H1 (cell line): ENCODE results near the gene ITGA8. TPM values are rescaled to one million over a fixed set of nuclear protein-coding genes. Genes with fewer than 3 reads are reported as not detected.

ENCODE experiments used
- CTCF ChIA-PET: fragments of 300-600 bp; sonication (Branson Sonifier 250); formaldehyde crosslinking; loops from one replicate; lab custom pipeline; 2021; ENCODE audit not compliant: partially characterized antibody; lab: Charles Lee
- POLR2A ChIA-PET: fragments of 300-600 bp; sonication (Branson Sonifier 250); formaldehyde crosslinking; loops from one replicate; lab custom pipeline; 2021; ENCODE audit warnings: inconsistent platforms; ENCODE audit not compliant: partially characterized antibody; lab: Charles Lee
- DNase-seq, 2 experiments: peaks; one replicate each; pipeline versions ENCODE4 v3.0.0 to v3.0.0-alpha.2; 2010 to 2022; ENCODE audit warnings: low spot score in 2 of 2, low read depth in 1 of 2, mixed read lengths in 1 of 2
- FAIRE-seq: peaks from 2 replicates; lab custom pipeline; 2011; peaks lifted over from hg19 to GRCh38; lab: Jason Lieb, UNC
- H2AFZ ChIP-seq: 2 replicates; pipeline ENCODE4 v1.8.1; 2012; ENCODE audit warnings: low read length, inconsistent platforms
- H2AK5ac ChIP-seq: 2 replicates; pipeline ENCODE4 v1.6.1; 2013; ENCODE audit warnings: low read depth, low read length
- H2BK120ac ChIP-seq: replicated peaks from 2 replicates; pipeline ENCODE3; 2013; ENCODE audit warnings: low read depth, low read length, inconsistent platforms
- H2BK12ac ChIP-seq: 2 replicates; pipeline ENCODE4 v1.6.1; 2013; ENCODE audit warnings: low read depth, low read length
- H2BK15ac ChIP-seq: 2 replicates; pipeline ENCODE4 v1.6.1; 2013; ENCODE audit warnings: low read length
- H2BK20ac ChIP-seq: 2 replicates; pipeline ENCODE4 v1.6.1; 2013; ENCODE audit warnings: low read length
- H2BK5ac ChIP-seq: 2 replicates; pipeline ENCODE4 v1.6.1; 2013; ENCODE audit warnings: low read depth, low read length
- H3K14ac ChIP-seq: 2 replicates; pipeline ENCODE4 v1.6.1; 2013; ENCODE audit warnings: inconsistent platforms; ENCODE audit not compliant: insufficient read length
- H3K18ac ChIP-seq: 2 replicates; pipeline ENCODE4 v1.6.1; 2013; ENCODE audit warnings: low read length; ENCODE audit errors: extremely low read depth
- H3K23ac ChIP-seq: 2 replicates; pipeline ENCODE4 v1.6.1; 2013; ENCODE audit warnings: inconsistent platforms; ENCODE audit not compliant: insufficient read length
- H3K23me2 ChIP-seq: 2 replicates; pipeline ENCODE4 v1.6.1; 2013; ENCODE audit warnings: low read depth, low read length
- H3K27ac ChIP-seq: 2 replicates; pipeline ENCODE4 v1.6.1; 2011; ENCODE audit warnings: low read depth, low read length, inconsistent platforms
- H3K27me3 ChIP-seq, 4 experiments: replicated peaks in 1 of 4; 1 replicate in 1 of 4; 2 replicates in 3 of 4; pipeline versions ENCODE4 v1.6.1 to v1.8.1; 2011 to 2013; ENCODE audit warnings: low read length in 3 of 4, mild to moderate bottlenecking in 3 of 4, inconsistent platforms in 2 of 4, mixed read lengths in 2 of 4, moderate library complexity in 1 of 4; ENCODE audit not compliant: control insufficient read depth in 3 of 4, insufficient read depth in 3 of 4; ENCODE audit errors: extremely low read depth in 1 of 4
- H3K36me3 ChIP-seq, 4 experiments: 2 replicates each; pipeline versions ENCODE4 v1.6.1 to v1.8.1; 2011 to 2013; ENCODE audit warnings: mild to moderate bottlenecking in 4 of 4, low read length in 3 of 4, moderate library complexity in 2 of 4, control low read depth in 1 of 4, inconsistent platforms in 1 of 4; ENCODE audit not compliant: insufficient read depth in 4 of 4, control insufficient read depth in 2 of 4
- H3K4ac ChIP-seq: replicated peaks from 2 replicates; pipeline ENCODE3; 2013; ENCODE audit warnings: low read length, low read depth, mixed read lengths, inconsistent platforms; ENCODE audit not compliant: insufficient read length
- H3K4me1 ChIP-seq, 4 experiments: replicated peaks in 1 of 4; 1 replicate in 1 of 4; 2 replicates in 3 of 4; pipeline versions ENCODE4 v1.6.1 to v1.8.1; 2011 to 2013; ENCODE audit warnings: low read length in 3 of 4, inconsistent platforms in 2 of 4, mixed read lengths in 1 of 4; ENCODE audit not compliant: insufficient read depth in 4 of 4, control insufficient read depth in 3 of 4
- H3K4me2 ChIP-seq, 2 experiments: 2 replicates each; pipeline versions ENCODE4 v1.6.1 to v1.8.1; 2011 to 2013; ENCODE audit warnings: low read depth in 2 of 2, low read length in 2 of 2, control low read depth in 1 of 2, inconsistent platforms in 1 of 2, mild to moderate bottlenecking in 1 of 2; ENCODE audit not compliant: insufficient read depth in 1 of 2
- H3K4me3 ChIP-seq, 4 experiments: fragments of 200-600, 300-600 bp in 1 of 4; sonication (generic), shearing (Covaris generic), sonication (Bioruptor Twin) in 1 of 4; 2 replicates each; pipeline versions ENCODE4 v1.5.1 to v1.8.1; 2011 to 2016; ENCODE audit warnings: low read length in 4 of 4, low read depth in 3 of 4, control low read depth in 2 of 4, inconsistent platforms in 2 of 4, mild to moderate bottlenecking in 2 of 4, mixed read lengths in 1 of 4, moderate library complexity in 1 of 4; ENCODE audit not compliant: insufficient read depth in 2 of 4; ENCODE audit errors: extremely low read depth in 1 of 4
- H3K56ac ChIP-seq: replicated peaks from 2 replicates; pipeline ENCODE3; 2013; ENCODE audit warnings: low read depth, mild to moderate bottlenecking, mixed read lengths, low read length, inconsistent platforms; ENCODE audit not compliant: insufficient read length
- H3K79me1 ChIP-seq: 2 replicates; pipeline ENCODE4 v1.6.1; 2013; ENCODE audit warnings: low read depth, low read length, control low read depth
- H3K79me2 ChIP-seq, 2 experiments: 2 replicates each; pipeline versions ENCODE4 v1.6.1 to v1.8.1; 2012 to 2013; ENCODE audit warnings: low read length in 2 of 2, mild to moderate bottlenecking in 2 of 2, inconsistent platforms in 1 of 2; ENCODE audit not compliant: insufficient read depth in 2 of 2, control insufficient read depth in 1 of 2
- H3K9ac ChIP-seq, 4 experiments: replicated peaks in 1 of 4; 1 replicate in 1 of 4; 2 replicates in 3 of 4; pipeline versions ENCODE4 v1.6.1 to v1.8.1; 2011 to 2013; ENCODE audit warnings: low read depth in 3 of 4, low read length in 3 of 4, control low read depth in 2 of 4, mild to moderate bottlenecking in 2 of 4, moderate library complexity in 2 of 4, inconsistent platforms in 1 of 4; ENCODE audit errors: extremely low read depth in 1 of 4
- H3K9me3 ChIP-seq, 2 experiments: 2 replicates each; pipeline versions ENCODE4 v1.6.1 to v1.8.1; 2012 to 2013; ENCODE audit warnings: mild to moderate bottlenecking in 2 of 2, moderate library complexity in 2 of 2, control low read depth in 1 of 2, inconsistent platforms in 1 of 2, low read depth in 1 of 2, low read length in 1 of 2, mixed read lengths in 1 of 2; ENCODE audit not compliant: insufficient read depth in 2 of 2
- H4K20me1 ChIP-seq, 2 experiments: replicated peaks in 1 of 2; 2 replicates each; pipeline versions ENCODE3 to v1.8.1; 2011 to 2013; ENCODE audit warnings: inconsistent platforms in 2 of 2, low read length in 2 of 2, mild to moderate bottlenecking in 1 of 2; ENCODE audit not compliant: insufficient read depth in 2 of 2, control insufficient read depth in 1 of 2
- H4K5ac ChIP-seq: 2 replicates; pipeline ENCODE4 v1.6.1; 2013; ENCODE audit warnings: low read length, low read depth, mixed read lengths, inconsistent platforms; ENCODE audit not compliant: insufficient read length
- H4K8ac ChIP-seq: 2 replicates; pipeline ENCODE4 v1.8.0; 2013; ENCODE audit warnings: mild to moderate bottlenecking, moderate library complexity, low read length, inconsistent platforms; ENCODE audit not compliant: insufficient read depth; ENCODE audit errors: extremely low read depth
- H4K91ac ChIP-seq: replicated peaks from 2 replicates; pipeline ENCODE3; 2013; ENCODE audit warnings: low read length, mixed read lengths, inconsistent platforms; ENCODE audit not compliant: insufficient read length
- ATF2 ChIP-seq: IDR thresholded peaks from 2 replicates; pipeline ENCODE4 v1.6.1; 2012; ENCODE audit warnings: low read length, inconsistent platforms
- CEBPB ChIP-seq: IDR thresholded peaks from 2 replicates; pipeline ENCODE4 v1.6.1; 2012; ENCODE audit warnings: low read depth, low read length
- CHD1 ChIP-seq: IDR thresholded peaks from 2 replicates; pipeline ENCODE4 v1.6.1; 2012; ENCODE audit warnings: low read depth, low read length, improper control_type of control experiment
- HDAC6 ChIP-seq: IDR thresholded peaks from one replicate; pipeline ENCODE4 v1.7.1; 2012; ENCODE audit warnings: low read depth, mild to moderate bottlenecking, inconsistent platforms, low read length, moderate library complexity
- TAF1 ChIP-seq: IDR thresholded peaks from 2 replicates; pipeline ENCODE4 v1.6.1; 2011; ENCODE audit warnings: mild to moderate bottlenecking, low read depth, low read length
- YY1 ChIP-seq: IDR thresholded peaks from 2 replicates; pipeline ENCODE4 v1.6.1; 2011; ENCODE audit warnings: low read depth, mild to moderate bottlenecking, low read length
- WGBS, 2 experiments: shearing (Covaris generic) in 1 of 2; methylation state at CpG; one replicate each; pipeline versions ENCODE4 v1.1.6 to v1.1.7; 2013 to 2015; ENCODE audit warnings: low lambda C conversion rate in 2 of 2, mixed read lengths in 2 of 2, inconsistent platforms in 1 of 2, low coverage in 1 of 2, missing lambda C conversion rate in 1 of 2; ENCODE audit not compliant: insufficient replicate concordance in 2 of 2, insufficient coverage in 1 of 2, insufficient read length in 1 of 2; ENCODE audit errors: extremely low coverage in 1 of 2, missing lambda C conversion rate in 1 of 2; 5-methylcytosine and 5-hydroxymethylcytosine counted together
- polyA plus RNA-seq, 7 experiments: library from polyadenylated mRNA; depleted of rRNA in 3 of 7; stranded (reverse) in 5 of 7; unstranded in 2 of 7; fragments of >200 nt in 5 of 7; fragments of 200-250 nt in 2 of 7; gene quantifications; 1 replicate in 5 of 7; 2 replicates in 1 of 7; 4 replicates in 1 of 7; pipeline versions ENCODE4 v1.2.1 to v1.2.3, GENCODE V29; 2011 to 2013; ENCODE audit warnings: missing spikeins in 2 of 7, mixed read lengths in 2 of 7
- total RNA-seq: library from RNA; stranded (reverse); fragmentation: NEBNext Ultra II Directional; extraction: Animal tissue kit (Norgen Biotek cat#: 25700); gene quantifications from 2 replicates; pipeline ENCODE4 v1.2.1, GENCODE V29; 2021

The ITGA8 gene
- total and polyA plus RNA-seq, 2 of the 8 experiments (the other 6 are each of a cell fraction or from before 2014, with no cell fraction given) = not detected

GRCh38 chr10:15741581-15741980, 21.9 kb upstream of the ITGA8 start:
- Histone ChIP-seq H3K4me3 (no peak overlapping the region), H3K27ac (no peak overlapping the region), H2BK12ac (no peak overlapping the region), H4K8ac (no peak overlapping the region), H4K5ac (no peak overlapping the region), H3K36me3 (no peaks in the 10 kb centered on the region), H3K9ac (no peak overlapping the region), H2BK15ac (no peak overlapping the region), H2AFZ (no peak overlapping the region), H4K91ac (no peak overlapping the region), H2BK20ac (no peak overlapping the region), H3K9me3 (no peaks in the 10 kb centered on the region), H3K18ac (no peak overlapping the region), H3K56ac (no peak overlapping the region), H3K14ac (no peak overlapping the region), H4K20me1 (no peaks in the 10 kb centered on the region), H3K23ac (no peak overlapping the region), H2BK5ac (no peak overlapping the region), H2AK5ac (no peak overlapping the region), H3K79me1 (no peaks in the 10 kb centered on the region), H2BK120ac (no peak overlapping the region), H3K4me2 (no peak overlapping the region), H3K4ac (no peak overlapping the region), H3K27me3 (no peaks in the 10 kb centered on the region), H3K23me2 (no peaks in the 10 kb centered on the region), H3K79me2 (no peaks in the 10 kb centered on the region), H3K4me1 (no peaks in the 10 kb centered on the region)
- WGBS, 2 experiments = 88% methylated on average over 5 of the region's 5 CpGs; no CpG with 5 or more reads in 1 of the 2 experiments
- FAIRE-seq (no peak), DNase-seq (no peak)
- no peak for TF ChIP-seq CEBPB
- TF ChIP-seq ATF2 = no peak
- no peak for TF ChIP-seq TAF1
- no peak for TF ChIP-seq HDAC6
- TF ChIP-seq CHD1 = no peak
- TF ChIP-seq YY1 = no peak
- ChIA-PET POLR2A (no interaction called here), CTCF (interaction anchor here (1.3 to 1.8 kb wide), 3 partner anchors 22 to 84 kb away, joined by 3 to 8 read pairs (median 3); partner anchors contain the start of gene ITGA8)
